Measurements from ENCODE around the gene MRTFA. TPM values are rescaled to one million over a fixed set of nuclear protein-coding genes. Genes with fewer than 3 reads are reported as not detected.

MRTFA gene
- total and polyA plus RNA-seq, 2 of the 13 experiments (the other 11 are each of a cell fraction or from before 2014, with no cell fraction given) = 2.4 to 8.2 TPM

DNA sequence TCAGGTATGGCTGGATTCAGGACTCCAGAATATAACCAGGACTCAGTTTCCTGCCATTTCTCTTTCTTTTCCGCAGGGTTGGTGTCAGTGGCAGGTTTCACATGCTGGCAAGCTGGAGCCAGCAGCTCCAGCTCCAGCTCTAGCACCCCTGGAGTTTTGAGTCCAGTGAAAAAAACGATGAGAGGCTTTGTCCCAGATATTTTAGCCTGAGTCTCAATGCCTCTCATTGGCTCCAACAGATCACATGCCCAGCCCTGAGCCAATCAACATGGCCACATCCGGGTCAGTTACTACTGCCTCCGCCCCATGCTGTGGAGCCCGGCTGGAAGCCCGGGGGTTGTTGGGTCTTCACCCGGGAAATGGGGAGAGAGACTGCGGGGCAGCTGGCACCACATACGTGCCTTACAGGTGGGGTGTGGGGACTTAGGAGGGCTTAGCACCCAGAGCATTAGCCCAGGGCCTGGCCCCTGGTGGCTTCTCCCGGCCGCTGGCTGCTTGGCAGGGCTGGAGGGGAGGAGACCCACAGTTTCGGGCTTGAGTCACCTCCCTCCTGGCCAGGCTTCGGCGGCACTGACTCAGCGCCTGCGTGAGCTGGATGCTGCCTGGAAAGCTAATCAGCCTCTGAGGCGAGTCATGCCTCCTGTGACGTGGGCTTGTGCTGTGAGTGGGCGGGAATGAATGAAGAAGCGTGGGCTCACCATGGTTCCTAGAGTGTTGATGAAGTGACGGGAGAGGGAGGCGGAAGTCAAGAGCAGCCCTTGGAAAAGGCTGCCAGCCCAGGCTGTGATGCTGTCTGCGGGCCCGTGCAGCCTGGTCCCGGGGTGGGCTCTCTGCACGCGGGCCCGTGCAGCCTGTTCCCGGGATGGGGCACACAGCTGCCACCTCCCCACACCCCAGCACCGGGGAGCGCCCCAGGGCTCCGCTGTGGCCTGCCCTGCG lies 15.3 kb upstream of the MRTFA start (continued):
- TF ChIP-seq, protein P1, sequence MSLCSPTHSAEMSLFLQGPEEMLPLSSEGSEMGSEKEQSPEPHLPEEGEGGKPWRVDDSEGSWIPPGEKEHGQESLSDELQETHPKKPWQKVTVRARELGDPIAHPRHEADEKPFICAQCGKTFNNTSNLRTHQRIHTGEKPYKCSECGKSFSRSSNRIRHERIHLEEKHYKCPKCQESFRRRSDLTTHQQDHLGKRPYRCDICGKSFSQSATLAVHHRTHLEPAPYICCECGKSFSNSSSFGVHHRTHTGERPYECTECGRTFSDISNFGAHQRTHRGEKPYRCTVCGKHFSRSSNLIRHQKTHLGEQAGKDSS (CRISPR knock-in tag; IDR thresholded peaks at IDR 0.05; ENCODE audit: borderline replicate concordance, low read depth) = no peak; the same call in 1 of the 2 replicates
- no peak for TF ChIP-seq IKZF4 (CRISPR knock-in tag; IDR thresholded peaks at IDR 0.05; ENCODE audit: borderline replicate concordance, low read depth, not compliant biosample characterization)
- TF ChIP-seq THYN1 (CRISPR knock-in tag; IDR thresholded peaks at IDR 0.05; ENCODE audit: borderline replicate concordance, low read depth) = no peak
- TF ChIP-seq ZKSCAN8 (CRISPR knock-in tag; IDR thresholded peaks at IDR 0.05; ENCODE audit: borderline replicate concordance) = peak; percentile 79; the same call in 1 of the 2 replicates
- TF ChIP-seq ZFP36L1 (CRISPR knock-in tag; IDR thresholded peaks at IDR 0.05) = 0 out of 2 replicates have a peak, but pooled peaks have one; percentile 25
- 0 out of 2 replicates have a peak, but pooled peaks have one; percentile 35 for TF ChIP-seq ZFP37 (CRISPR knock-in tag; IDR thresholded peaks at IDR 0.05; ENCODE audit: borderline replicate concordance)
- TF ChIP-seq NFRKB (IDR thresholded peaks at IDR 0.05) = no peak
- 0 out of 2 replicates have a peak, but pooled peaks have one; percentile 49 for TF ChIP-seq RELA (CRISPR knock-in tag; IDR thresholded peaks at IDR 0.05)
- no peak for TF ChIP-seq ZNF17 (CRISPR knock-in tag; IDR thresholded peaks at IDR 0.05)
- TF ChIP-seq NRL (CRISPR knock-in tag; IDR thresholded peaks at IDR 0.05; ENCODE audit: borderline replicate concordance) = no peak; the same call in 1 of the 2 replicates
- 0 out of 2 replicates have a peak, but pooled peaks have one; percentile 49 for TF ChIP-seq ZNF333 (CRISPR knock-in tag; IDR thresholded peaks at IDR 0.05; ENCODE audit: borderline replicate concordance)
- peak; percentile 75 for TF ChIP-seq ZNF264 (CRISPR knock-in tag; IDR thresholded peaks at IDR 0.05)
- peak; percentile 85 to 91 for TF ChIP-seq POLR2A (IDR thresholded peaks at IDR 0.05; ENCODE audit: insufficient read depth in 1 of 2, low read depth in 2 of 2, low read length in 2 of 2)
- TF ChIP-seq PPARG (CRISPR knock-in tag; conservative IDR thresholded peaks at IDR 0.05) = no peak; the same call in 1 of the 2 replicates
- TF ChIP-seq SP4 (CRISPR knock-in tag; IDR thresholded peaks at IDR 0.05) = no peak
- no peak for TF ChIP-seq ZNF841 (CRISPR knock-in tag; IDR thresholded peaks at IDR 0.05; ENCODE audit: borderline replicate concordance)
- TF ChIP-seq, protein P2, sequence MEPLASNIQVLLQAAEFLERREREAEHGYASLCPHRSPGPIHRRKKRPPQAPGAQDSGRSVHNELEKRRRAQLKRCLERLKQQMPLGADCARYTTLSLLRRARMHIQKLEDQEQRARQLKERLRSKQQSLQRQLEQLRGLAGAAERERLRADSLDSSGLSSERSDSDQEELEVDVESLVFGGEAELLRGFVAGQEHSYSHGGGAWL (CRISPR knock-in tag; IDR thresholded peaks at IDR 0.05) = peak; percentile 69
- TF ChIP-seq FLYWCH1 (CRISPR knock-in tag; IDR thresholded peaks at IDR 0.05) = no peak
- TF ChIP-seq DR1 (CRISPR knock-in tag; IDR thresholded peaks at IDR 0.05) = peak; percentile 86
- TF ChIP-seq FIP1L1 (IDR thresholded peaks at IDR 0.05; ENCODE audit: borderline replicate concordance, insufficient read depth, low read depth, low read length) = no peak
- TF ChIP-seq NCOR1 (IDR thresholded peaks at IDR 0.05; ENCODE audit: borderline replicate concordance, low read length) = no peak
- peak; percentile 84; the same call in 1 of the 2 replicates for TF ChIP-seq ZNF276 (CRISPR knock-in tag; IDR thresholded peaks at IDR 0.05; ENCODE audit: low read depth)
- TF ChIP-seq TARDBP (CRISPR knock-in tag; IDR thresholded peaks at IDR 0.05) = peak; percentile 49
- no peak for TF ChIP-seq HNRNPUL1 (IDR thresholded peaks at IDR 0.05; ENCODE audit: low read depth, low read length)
- TF ChIP-seq ZBTB33 (CRISPR knock-in tag; IDR thresholded peaks at IDR 0.05) = no peak

Measured in HepG2 (cell line).